ENCODE data around the gene LRRC47.
A peak's percentile ranks its signal among the peaks of the same experiment; 100 is the strongest.

Gene LRRC47

GRCh38 chr1:3786468-3787348, 9.6 kb downstream of the LRRC47 start:
- no peak for DNase-seq (ENCODE audit: low spot score)

- no peak for DNase-seq (ENCODE audit: low spot score)
These were observed 10.7 kb downstream of the LRRC47 start for GRCh38 chr1:3785456-3786157.

- no peak for DNase-seq (ENCODE audit: low spot score)
These were observed 11.3 kb downstream of the LRRC47 start for GRCh38 chr1:3785045-3785444.

- no peak for DNase-seq (ENCODE audit: low spot score)
These were observed 12.4 kb downstream of the LRRC47 start for GRCh38 chr1:3783651-3784474.

- no peak for DNase-seq (ENCODE audit: low spot score)
These were observed 15.4 kb downstream of the LRRC47 start for GRCh38 chr1:3780901-3781300.

- DNase-seq (ENCODE audit: low spot score) = no peak
These were observed 16.3 kb downstream of the LRRC47 start for GRCh38 chr1:3779912-3780416.

GRCh38 chr1:3779265-3779911, 16.9 kb downstream of the LRRC47 start:
- DNase-seq (ENCODE audit: low spot score) = no peak

- DNase-seq (ENCODE audit: low spot score) = no peak
These were observed 17.6 kb downstream of the LRRC47 start for GRCh38 chr1:3778590-3779264.

- no peak for DNase-seq (ENCODE audit: low spot score)
These were observed 18.4 kb downstream of the LRRC47 start for GRCh38 chr1:3777647-3778589.

GRCh38 chr1:3777078-3777547, 19.2 kb downstream of the LRRC47 start:
- no peak for DNase-seq (ENCODE audit: low spot score)

- no peak for DNase-seq (ENCODE audit: low spot score)
These were observed 19.9 kb downstream of the LRRC47 start for GRCh38 chr1:3776231-3776961.

- peak; percentile 64 for DNase-seq (ENCODE audit: low spot score)
These were observed 20.6 kb downstream of the LRRC47 start for GRCh38 chr1:3775490-3776230.

- DNase-seq (ENCODE audit: low spot score) = no peak
These were observed 21.3 kb downstream of the LRRC47 start for GRCh38 chr1:3774946-3775489.

- DNase-seq (ENCODE audit: low spot score) = peak; percentile 50
These were observed 21.9 kb downstream of the LRRC47 start for GRCh38 chr1:3774276-3774945.

GRCh38 chr1:3773572-3774275, 22.6 kb downstream of the LRRC47 start:
- no peak for DNase-seq (ENCODE audit: low spot score)

GRCh38 chr1:3772715-3773571, 23.4 kb downstream of the LRRC47 start, which contains the start of gene SMIM1:
SMIM1 (plus strand) TSS chr1:3772749; CDS start chr1:3775374, 2,625 bp downstream.
- peak; percentile 32 for DNase-seq (ENCODE audit: low spot score)
